Endothelial cell of umbilical vein (primary cell): ENCODE measurements around the gene ASB2. TPM values are rescaled to one million over a fixed set of nuclear protein-coding genes. Genes with fewer than 3 reads are reported as not detected.

Experiments
- BruUV-seq: library from RNA; stranded (reverse); fragments of 400-500 nt; replicated peaks from 2 replicates; lab custom pipeline; 2021; lab: Mats Ljungman, UMichigan
- CTCF ChIA-PET: fragments of 300-600, 350-600 bp; sonication (Branson Sonifier 250); formaldehyde crosslinking; loops from one replicate; lab custom pipeline; 2021; ENCODE audit warnings: antibody characterized with exemption, inconsistent platforms; lab: Charles Lee
- POLR2A ChIA-PET: fragments of 300-600, 350-600 bp; sonication (Branson Sonifier 250); formaldehyde crosslinking; loops from one replicate; lab custom pipeline; 2021; ENCODE audit warnings: antibody characterized with exemption, inconsistent platforms; lab: Charles Lee
- DNase-seq: peaks from one replicate; pipeline ENCODE4 v3.0.0-alpha.2; 2011; ENCODE audit warnings: low read depth, low spot score
- FAIRE-seq: peaks from 2 replicates; lab custom pipeline; 2011; peaks lifted over from hg19 to GRCh38; lab: Jason Lieb, UNC
- H2AFZ ChIP-seq: 2 replicates; pipeline ENCODE4 v1.6.0; 2012; ENCODE audit warnings: low read depth, low read length, control low read depth, inconsistent platforms
- H3K27ac ChIP-seq: 2 replicates; pipeline ENCODE4 v1.5.1; 2011; ENCODE audit warnings: low read depth, mild to moderate bottlenecking, control low read depth, low read length, moderate library complexity; ENCODE audit not compliant: insufficient read depth
- H3K27me3 ChIP-seq, 2 experiments: 2 replicates each; pipeline versions ENCODE4 v1.6.0 to v1.6.1; 2011; ENCODE audit warnings: low read length in 2 of 2, mixed read lengths in 1 of 2; ENCODE audit not compliant: control insufficient read depth in 2 of 2, insufficient read depth in 2 of 2
- H3K36me3 ChIP-seq, 2 experiments: 2 replicates in 1 of 2; 3 replicates in 1 of 2; pipeline ENCODE4 v1.5.1; 2011; ENCODE audit warnings: low read length in 2 of 2, mild to moderate bottlenecking in 1 of 2, moderate library complexity in 1 of 2; ENCODE audit not compliant: control insufficient read depth in 2 of 2, insufficient read depth in 2 of 2; ENCODE audit errors: extremely low read depth in 1 of 2
- H3K4me1 ChIP-seq: 3 replicates; pipeline ENCODE4 v1.5.1; 2011; ENCODE audit warnings: mild to moderate bottlenecking, low read length; ENCODE audit not compliant: control insufficient read depth, insufficient read depth; ENCODE audit errors: extremely low read depth
- H3K4me2 ChIP-seq: 2 replicates; pipeline ENCODE4 v1.6.1; 2011; ENCODE audit warnings: low read length, control low read depth, mixed read lengths; ENCODE audit not compliant: insufficient read depth
- H3K4me3 ChIP-seq, 3 experiments: fragments of 200-600 bp in 1 of 3; sonication (generic), shearing (Covaris generic) in 1 of 3; replicated peaks in 1 of 3; 2 replicates each; pipeline ENCODE4 v1.5.1; 2011 to 2016; ENCODE audit warnings: control low read depth in 3 of 3, low read length in 3 of 3, mild to moderate bottlenecking in 2 of 3, inconsistent platforms in 1 of 3, low read depth in 1 of 3, moderate library complexity in 1 of 3; ENCODE audit not compliant: insufficient read depth in 1 of 3
- H3K79me2 ChIP-seq: 2 replicates; pipeline ENCODE4 v1.6.0; 2012; ENCODE audit warnings: low read length, inconsistent platforms; ENCODE audit not compliant: control insufficient read depth, insufficient read depth
- H3K9ac ChIP-seq: replicated peaks from 2 replicates; pipeline ENCODE3; 2011; ENCODE audit warnings: low read length, control low read depth; ENCODE audit not compliant: insufficient read depth; ENCODE audit errors: extremely low read depth
- H3K9me1 ChIP-seq: replicated peaks from 3 replicates; pipeline ENCODE4 v1.6.0; 2011; ENCODE audit warnings: mild to moderate bottlenecking, low read length; ENCODE audit not compliant: control insufficient read depth, insufficient read depth; ENCODE audit errors: extremely low read depth
- H3K9me3 ChIP-seq: replicated peaks from 2 replicates; pipeline ENCODE4 v1.5.1; 2012; ENCODE audit warnings: low read length, inconsistent platforms; ENCODE audit not compliant: control insufficient read depth, insufficient read depth
- H4K20me1 ChIP-seq: replicated peaks from 2 replicates; pipeline ENCODE3; 2011; ENCODE audit warnings: mild to moderate bottlenecking, low read length; ENCODE audit not compliant: control insufficient read depth, insufficient read depth; ENCODE audit errors: extremely low read depth
- CTCF ChIP-seq, 2 donors: IDR thresholded peaks; 1 replicate in 1 of 2; 2 replicates in 1 of 2; pipeline ENCODE4 v1.5.1; 2011; ENCODE audit warnings: low read length in 2 of 2, mild to moderate bottlenecking in 2 of 2, moderate library complexity in 2 of 2, control low read depth in 1 of 2, inconsistent platforms in 1 of 2, low read depth in 1 of 2; ENCODE audit not compliant: insufficient read depth in 1 of 2; ENCODE audit errors: extremely low read depth in 1 of 2
- GATA2 ChIP-seq: IDR thresholded peaks from 2 replicates; pipeline ENCODE4 v1.7.0; 2011; ENCODE audit warnings: low read depth, mild to moderate bottlenecking, moderate library complexity, mixed read lengths, low read length; ENCODE audit not compliant: insufficient read length, insufficient read depth
- dilution Hi-C: fragments of 300-500 bp; cut with MboI; formaldehyde crosslinking; loops from one replicate; pipeline ENCODE4 v1.15.0; 2019; ENCODE audit warnings: low sequenced_read_pairs; ENCODE audit not compliant: extremely low pct_ligation_motif_present
- intact Hi-C: fragments of 100-400 bp; cut with micrococcal nuclease; formaldehyde crosslinking; loops from one replicate; pipeline ENCODE4 v1.10.0; 2022
- polyA plus RNA-seq, 4 experiments: library from polyadenylated mRNA; depleted of rRNA in 3 of 4; stranded (reverse) in 3 of 4; unstranded in 1 of 4; fragments of >200 nt; gene quantifications; 2 replicates each; pipeline versions ENCODE4 v1.2.1 to v1.2.3, GENCODE V29; 2011 to 2012; ENCODE audit warnings: missing spikeins in 1 of 4
- total RNA-seq: library from RNA; stranded (reverse); gene quantifications from 2 replicates; pipeline ENCODE4 v1.2.3, GENCODE V29; 2021

ASB2 gene
- total and polyA plus RNA-seq, 2 donors (not counting 3 experiments of a cell fraction or from before 2014, with no cell fraction given): not detected

- intact Hi-C loops (no loop called here), dilution Hi-C loops (no loop called here)
- BruUV-seq: no TSS peak
Observed at GRCh38 chr14:93972618-93973205, 3.7 kb downstream of the ASB2 start.

More at GRCh38 chr14:93972618-93973205, 3.7 kb downstream of the ASB2 start:
- POLR2A ChIA-PET: no interaction called here
- Histone ChIP-seq H2AFZ (no peak overlapping the region), H3K4me2 (no peak overlapping the region), H3K27me3 (no peaks in the 10 kb centered on the region), H3K9me3 (no peaks in the 10 kb centered on the region), H3K27ac (no peak overlapping the region), H4K20me1 (no peaks in the 10 kb centered on the region), H3K9me1 (no peaks in the 10 kb centered on the region), H3K4me3 (no peak overlapping the region), H3K36me3 (no peaks in the 10 kb centered on the region), H3K9ac (no peak overlapping the region), H3K4me1 (no peaks in the 10 kb centered on the region), H3K79me2 (no peaks in the 10 kb centered on the region)
- CTCF ChIA-PET: interaction anchor here (1.3 to 8.6 kb wide), 5 partner anchors 11 to 36 kb away, joined by 3 to 116 read pairs (median 5); no protein-coding TSS in a partner anchor
- no peak for DNase-seq
- TF ChIP-seq CTCF (IDR thresholded peaks at IDR 0.05; ENCODE audit: extremely low read depth in 1 of 2, insufficient read depth in 1 of 2, low read depth in 1 of 2, low read length in 2 of 2): no peak
- no peak for TF ChIP-seq GATA2
- no peak for FAIRE-seq
